DND-41 (cell line): ENCODE results near the gene RHOG.
"Not testable (repeated sequence)": the region's sequence is repeated elsewhere in the genome, so short reads cannot be mapped to it uniquely, and the experiment has no call there.

Source experiments
- EZH2 ChIP-seq: IDR thresholded peaks from 3 replicates; pipeline ENCODE4 v1.6.1; 2012; ENCODE audit warnings: borderline replicate concordance, low read depth, mild to moderate bottlenecking, moderate library complexity, low read length, inconsistent platforms; ENCODE audit not compliant: severe bottlenecking
- TF ChIP-seq, protein P1 (sequence below): IDR thresholded peaks from 2 replicates; pipeline ENCODE4 v1.5.1; 2012; ENCODE audit warnings: borderline replicate concordance, low read length, moderate library complexity, mild to moderate bottlenecking; ENCODE audit not compliant: poor library complexity, severe bottlenecking; ENCODE audit errors: extremely low read depth

- TF ChIP-seq, protein P1, sequence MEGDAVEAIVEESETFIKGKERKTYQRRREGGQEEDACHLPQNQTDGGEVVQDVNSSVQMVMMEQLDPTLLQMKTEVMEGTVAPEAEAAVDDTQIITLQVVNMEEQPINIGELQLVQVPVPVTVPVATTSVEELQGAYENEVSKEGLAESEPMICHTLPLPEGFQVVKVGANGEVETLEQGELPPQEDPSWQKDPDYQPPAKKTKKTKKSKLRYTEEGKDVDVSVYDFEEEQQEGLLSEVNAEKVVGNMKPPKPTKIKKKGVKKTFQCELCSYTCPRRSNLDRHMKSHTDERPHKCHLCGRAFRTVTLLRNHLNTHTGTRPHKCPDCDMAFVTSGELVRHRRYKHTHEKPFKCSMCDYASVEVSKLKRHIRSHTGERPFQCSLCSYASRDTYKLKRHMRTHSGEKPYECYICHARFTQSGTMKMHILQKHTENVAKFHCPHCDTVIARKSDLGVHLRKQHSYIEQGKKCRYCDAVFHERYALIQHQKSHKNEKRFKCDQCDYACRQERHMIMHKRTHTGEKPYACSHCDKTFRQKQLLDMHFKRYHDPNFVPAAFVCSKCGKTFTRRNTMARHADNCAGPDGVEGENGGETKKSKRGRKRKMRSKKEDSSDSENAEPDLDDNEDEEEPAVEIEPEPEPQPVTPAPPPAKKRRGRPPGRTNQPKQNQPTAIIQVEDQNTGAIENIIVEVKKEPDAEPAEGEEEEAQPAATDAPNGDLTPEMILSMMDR, result not testable (repeated sequence)
- TF ChIP-seq EZH2, result not testable (repeated sequence)
These were observed 25.9 kb downstream of the RHOG start for GRCh38 chr11:3814832-3815231.
